Measurements from ENCODE around the gene HIVEP3.
"Not testable (repeated sequence)": the region's sequence is repeated elsewhere in the genome, so short reads cannot be mapped to it uniquely, and the experiment has no call there.

Gene HIVEP3

GRCh38 chr1:41700581-41700980, 218.1 kb downstream of the HIVEP3 start:
- DNase-seq (ENCODE audit: low spot score): no peak

GRCh38 chr1:41699861-41700248, 218.9 kb downstream of the HIVEP3 start:
- DNase-seq (ENCODE audit: low spot score): no peak
- Histone ChIP-seq H3K27ac (no peak overlapping the region), H3K4me3 (no peak overlapping the region)
- TF ChIP-seq, protein P1, sequence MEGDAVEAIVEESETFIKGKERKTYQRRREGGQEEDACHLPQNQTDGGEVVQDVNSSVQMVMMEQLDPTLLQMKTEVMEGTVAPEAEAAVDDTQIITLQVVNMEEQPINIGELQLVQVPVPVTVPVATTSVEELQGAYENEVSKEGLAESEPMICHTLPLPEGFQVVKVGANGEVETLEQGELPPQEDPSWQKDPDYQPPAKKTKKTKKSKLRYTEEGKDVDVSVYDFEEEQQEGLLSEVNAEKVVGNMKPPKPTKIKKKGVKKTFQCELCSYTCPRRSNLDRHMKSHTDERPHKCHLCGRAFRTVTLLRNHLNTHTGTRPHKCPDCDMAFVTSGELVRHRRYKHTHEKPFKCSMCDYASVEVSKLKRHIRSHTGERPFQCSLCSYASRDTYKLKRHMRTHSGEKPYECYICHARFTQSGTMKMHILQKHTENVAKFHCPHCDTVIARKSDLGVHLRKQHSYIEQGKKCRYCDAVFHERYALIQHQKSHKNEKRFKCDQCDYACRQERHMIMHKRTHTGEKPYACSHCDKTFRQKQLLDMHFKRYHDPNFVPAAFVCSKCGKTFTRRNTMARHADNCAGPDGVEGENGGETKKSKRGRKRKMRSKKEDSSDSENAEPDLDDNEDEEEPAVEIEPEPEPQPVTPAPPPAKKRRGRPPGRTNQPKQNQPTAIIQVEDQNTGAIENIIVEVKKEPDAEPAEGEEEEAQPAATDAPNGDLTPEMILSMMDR (IDR thresholded peaks at IDR 0.05): no peak

More at GRCh38 chr1:41700581-41700980, 218.1 kb downstream of the HIVEP3 start:
- no peak overlapping the region for H3K27ac ChIP-seq
- TF ChIP-seq, protein P1 (IDR thresholded peaks at IDR 0.05): no peak
- no peak overlapping the region for H3K4me3 ChIP-seq

- TF ChIP-seq, protein P1 (IDR thresholded peaks at IDR 0.05): no peak
- Histone ChIP-seq H3K27ac (no peak overlapping the region), H3K4me3 (no peak overlapping the region)
- DNase-seq (ENCODE audit: low spot score): no peak
Observed at GRCh38 chr1:41698916-41699860, 219.5 kb downstream of the HIVEP3 start.

- Histone ChIP-seq H3K4me3 (no peak overlapping the region), H3K27ac (no peak overlapping the region)
- TF ChIP-seq, protein P1 (IDR thresholded peaks at IDR 0.05): no peak
- DNase-seq (ENCODE audit: low spot score): no peak
Observed at GRCh38 chr1:41696381-41696780, 222.3 kb downstream of the HIVEP3 start.

GRCh38 chr1:41695118-41695745, 223.5 kb downstream of the HIVEP3 start:
- Histone ChIP-seq H3K27ac (no peak overlapping the region), H3K4me3 (no peak overlapping the region)
- TF ChIP-seq, protein P1 (IDR thresholded peaks at IDR 0.05): no peak
- no peak for DNase-seq (ENCODE audit: low spot score)

- H3K27ac ChIP-seq; DNase-seq (ENCODE audit: low spot score): not testable (repeated sequence)
Observed at GRCh38 chr1:41691966-41692365, 226.8 kb downstream of the HIVEP3 start.

GRCh38 chr1:41691424-41691823, 227.3 kb downstream of the HIVEP3 start:
- no peak overlapping the region for H3K4me3 ChIP-seq
- no peak overlapping the region for H3K27ac ChIP-seq
- DNase-seq (ENCODE audit: low spot score): no peak
- TF ChIP-seq, protein P1 (IDR thresholded peaks at IDR 0.05): no peak

More at GRCh38 chr1:41691966-41692365, 226.8 kb downstream of the HIVEP3 start:
- not testable (repeated sequence) for H3K4me3 ChIP-seq

Data from coronary artery (tissue), 2 donors.